ENCODE results near the gene CAMSAP1.

DNA sequence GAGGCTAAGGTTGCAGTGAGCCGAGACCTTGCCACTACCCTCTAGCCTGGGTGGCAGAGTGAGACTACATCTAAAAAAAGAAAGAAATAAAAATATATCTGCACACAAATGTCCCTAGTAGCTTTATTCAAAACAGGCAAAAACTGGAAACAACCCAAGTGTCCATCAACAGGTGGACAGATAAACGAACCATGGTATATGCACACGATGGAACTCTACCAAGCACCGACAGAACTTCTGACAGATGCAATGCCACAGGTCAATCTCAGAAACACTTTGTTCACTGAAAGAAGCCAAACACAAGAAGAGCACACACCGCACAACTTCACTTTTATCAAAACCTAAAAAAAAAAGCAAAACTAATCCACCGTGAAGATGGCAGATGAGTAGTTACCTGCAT is 30.4 kb downstream of the CAMSAP1 start:
- TF ChIP-seq CTCF (IDR thresholded peaks at IDR 0.05; ENCODE audit: borderline replicate concordance, extremely low read depth, low read length, poor library complexity, severe bottlenecking) (no peak), EZH2 (IDR thresholded peaks at IDR 0.05; ENCODE audit: borderline replicate concordance, low read depth, low read length, severe bottlenecking) (no peak)
